Measurements from ENCODE around the gene GLUL. TPM values are rescaled to one million over a fixed set of nuclear protein-coding genes. Genes with fewer than 3 reads are reported as not detected.

Gene GLUL
- 110 TPM for polyA plus RNA-seq (2013, experiment 1 of 2; ENCODE audit: insufficient read length)
- polyA plus RNA-seq (2013, experiment 2 of 2; ENCODE audit: insufficient read length): 117 TPM

DNA sequence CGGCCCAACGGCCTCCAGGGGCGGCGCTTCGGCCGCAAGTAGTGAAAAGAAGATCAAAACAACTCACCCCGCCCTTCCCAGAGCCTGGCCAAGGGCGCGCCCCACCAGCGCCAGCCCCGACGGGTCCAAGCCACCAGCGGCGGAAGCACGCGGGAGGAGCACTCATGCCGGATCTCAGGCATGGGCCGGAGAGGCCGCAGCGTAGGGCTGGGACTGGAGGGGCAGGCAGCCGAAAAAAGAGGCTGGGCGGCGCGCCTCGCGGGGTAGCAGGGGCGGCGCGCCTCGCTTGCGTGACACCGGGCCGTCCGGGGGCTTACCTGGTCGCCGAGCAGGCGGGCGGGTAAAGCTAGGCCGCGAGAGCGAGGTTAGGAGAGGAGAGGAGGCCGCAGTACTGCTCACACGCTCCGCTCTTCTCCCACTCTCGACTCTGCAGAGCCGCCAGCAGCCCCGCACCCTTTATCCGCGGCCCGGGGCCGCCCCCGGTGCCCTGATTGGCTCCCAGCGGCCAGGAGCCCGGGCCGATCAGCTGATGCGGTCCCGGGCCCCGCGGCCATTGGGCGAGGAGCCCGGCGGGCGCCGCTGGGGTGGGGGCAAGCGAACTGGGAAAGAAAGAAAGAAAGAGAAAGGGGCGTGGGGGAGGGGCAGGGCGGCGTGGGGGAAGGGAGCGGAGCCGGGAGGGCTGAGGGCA is at the start of gene GLUL:
Gene GLUL (minus strand): TSS at position 429 of the 688 bp plus-strand sequence. CDS start 3,053 bp downstream, outside the sequence.
- DNase-seq: peak; percentile 95

DNA sequence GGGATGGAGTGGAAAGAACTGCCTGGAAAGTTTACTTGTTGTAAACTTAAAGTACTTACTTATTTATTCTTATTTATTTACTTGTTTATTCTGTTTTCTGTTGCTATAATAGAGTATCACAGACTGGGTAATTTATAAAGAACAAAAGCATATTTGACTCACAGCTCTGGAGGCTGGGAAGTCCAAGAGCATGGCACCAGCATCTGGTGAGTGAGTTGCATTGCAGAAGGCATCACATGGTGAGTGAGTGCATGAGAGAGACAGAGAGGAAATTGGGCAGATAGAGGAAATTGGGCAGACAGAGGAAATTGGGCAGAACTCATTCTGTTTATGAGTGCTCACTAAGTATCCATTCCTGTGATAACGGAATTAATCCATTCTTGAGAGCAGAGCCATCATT is 46.7 kb upstream of the GLUL start:
- DNase-seq: no peak

DNA sequence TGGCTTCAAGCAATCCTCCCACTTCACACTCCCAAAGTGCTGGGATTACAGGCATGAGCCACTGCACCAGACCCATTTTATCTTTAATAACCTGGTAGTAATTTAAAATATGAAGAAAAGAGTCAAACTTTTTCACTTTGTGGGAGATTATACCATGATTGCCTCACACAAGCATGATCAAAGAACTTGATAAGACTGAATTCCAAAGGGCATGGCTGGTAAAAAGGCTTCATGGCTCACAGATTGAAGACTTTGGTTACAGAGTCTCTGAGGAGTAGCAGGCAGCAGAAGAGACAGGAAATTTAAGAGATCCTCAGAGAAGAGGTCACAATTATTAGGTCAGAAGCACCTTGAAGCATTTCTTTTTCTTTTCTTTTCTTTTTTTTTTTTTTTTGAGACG is 42.0 kb upstream of the GLUL start:
- DNase-seq: no peak

DNA sequence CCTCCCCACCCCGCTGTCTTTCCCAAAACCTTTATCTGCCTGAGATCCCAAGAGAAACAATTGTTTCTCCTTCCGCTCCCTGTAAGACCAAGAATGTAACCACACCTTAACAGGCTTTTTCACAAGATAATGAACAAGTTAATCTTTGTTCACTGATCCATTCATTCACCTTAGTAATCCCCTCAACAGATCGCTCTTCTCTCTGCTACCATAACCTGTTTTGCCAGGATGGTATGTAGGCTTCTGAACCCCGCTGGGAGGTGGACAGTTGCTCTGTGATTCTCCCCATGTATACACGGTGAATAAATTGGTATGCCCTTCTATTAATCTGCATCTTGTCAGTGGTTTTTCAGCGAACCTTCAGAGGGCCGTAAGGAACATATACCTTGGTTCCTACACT is 39.7 kb upstream of the GLUL start:
- DNase-seq: no peak

DNA sequence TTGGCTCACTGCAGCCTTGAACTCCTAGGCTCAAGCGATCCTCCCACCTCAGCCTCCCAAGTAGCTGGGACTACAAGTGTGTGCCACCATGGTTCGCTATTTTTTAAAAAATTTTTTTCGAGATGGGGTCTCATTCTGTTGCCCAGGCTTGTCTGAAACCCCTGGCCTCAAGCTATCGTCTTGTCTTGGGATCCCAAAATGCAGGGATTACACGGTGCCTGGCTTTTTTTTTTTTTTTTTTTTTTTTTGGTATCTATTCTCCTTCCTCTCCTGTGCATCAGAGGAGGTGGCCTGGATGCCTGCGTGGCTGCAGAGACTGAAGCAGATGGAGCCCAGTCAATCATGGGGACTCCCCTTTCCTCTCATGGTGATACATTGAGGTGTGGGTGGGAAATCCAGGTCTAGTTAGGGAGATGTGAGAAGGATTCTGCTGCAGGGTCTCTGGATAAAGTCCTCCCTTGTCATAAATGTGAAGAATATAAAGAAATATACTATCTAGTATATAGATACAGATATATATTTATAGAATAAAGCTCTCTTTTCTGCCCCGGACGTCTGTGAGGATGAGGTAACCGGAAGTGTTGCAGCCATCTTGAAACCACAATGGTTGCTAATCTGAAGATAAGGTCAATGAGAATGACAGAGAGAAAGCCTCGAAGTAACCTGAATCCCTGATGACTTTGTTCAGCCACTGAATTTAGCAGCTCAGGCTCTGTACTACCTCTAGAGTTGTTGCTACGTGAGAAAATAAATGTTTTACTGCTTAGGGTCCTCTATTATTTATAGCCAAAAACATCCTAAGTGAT is 38.9 kb upstream of the GLUL start:
- DNase-seq: no peak

DNA sequence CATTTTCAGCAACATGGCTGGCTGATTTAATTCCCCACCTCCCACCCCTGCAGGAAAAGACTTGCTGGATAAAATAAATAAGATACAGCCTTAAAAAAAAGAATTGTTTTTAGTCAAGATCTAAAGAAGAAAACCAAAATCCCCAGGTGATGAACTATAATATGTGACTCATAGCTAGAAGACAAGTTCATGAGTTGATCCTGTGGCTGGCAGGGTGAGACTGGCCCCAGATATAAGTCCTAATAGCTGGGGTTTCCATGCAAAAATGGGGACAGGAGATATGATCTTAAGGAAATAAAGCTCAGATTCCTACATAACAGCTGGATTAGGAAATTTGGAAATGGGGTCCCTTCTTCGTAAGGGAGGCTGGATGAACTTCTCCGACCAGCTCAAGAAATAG is 36.5 kb upstream of the GLUL start:
- no peak for DNase-seq

DNA sequence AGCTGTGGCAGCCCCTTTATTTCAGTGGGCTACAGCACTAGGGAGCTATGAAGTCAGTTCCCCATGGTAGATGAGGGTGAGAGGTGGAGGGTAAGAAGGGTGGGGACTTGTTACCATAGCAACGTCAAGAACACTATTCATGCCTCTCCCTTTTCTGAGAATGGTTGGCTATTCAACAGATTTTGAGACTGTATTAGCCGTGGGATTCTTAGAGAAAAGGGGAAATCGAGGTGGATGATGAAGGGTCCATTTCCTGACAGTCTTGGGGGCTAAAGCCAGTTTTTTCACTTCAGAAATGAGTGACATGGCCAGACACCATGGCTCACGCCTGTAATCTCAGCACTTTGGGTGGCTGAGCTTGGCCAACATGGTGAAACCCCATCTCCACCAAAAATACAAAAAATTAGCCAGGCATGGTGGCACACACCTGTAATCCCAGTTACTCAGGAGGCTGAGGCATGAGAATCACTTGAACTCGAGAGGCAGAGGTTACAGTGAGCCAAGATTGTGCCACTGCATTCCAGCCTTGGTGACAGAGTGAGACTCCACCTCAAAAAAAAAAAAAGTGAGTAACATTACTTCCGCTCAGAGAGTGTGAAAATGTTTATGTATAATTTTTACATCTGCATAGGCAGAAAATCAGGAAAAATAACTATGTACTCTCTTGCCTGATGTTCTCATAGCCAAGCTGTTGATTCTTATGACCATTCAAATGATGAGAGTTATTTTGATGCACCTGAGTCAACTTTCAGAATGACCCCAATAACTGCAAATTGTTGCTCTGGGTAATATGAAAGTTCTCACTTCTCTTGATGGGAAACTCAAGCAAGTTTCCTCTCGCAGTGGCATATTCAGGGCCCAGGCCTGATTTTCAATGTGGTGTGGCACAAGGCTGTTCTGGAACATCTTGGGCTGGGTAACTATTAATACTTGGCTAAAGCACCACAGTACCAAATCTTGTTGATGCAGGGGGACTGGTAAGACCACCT is 35.1 kb upstream of the GLUL start:
- DNase-seq: no peak

DNA sequence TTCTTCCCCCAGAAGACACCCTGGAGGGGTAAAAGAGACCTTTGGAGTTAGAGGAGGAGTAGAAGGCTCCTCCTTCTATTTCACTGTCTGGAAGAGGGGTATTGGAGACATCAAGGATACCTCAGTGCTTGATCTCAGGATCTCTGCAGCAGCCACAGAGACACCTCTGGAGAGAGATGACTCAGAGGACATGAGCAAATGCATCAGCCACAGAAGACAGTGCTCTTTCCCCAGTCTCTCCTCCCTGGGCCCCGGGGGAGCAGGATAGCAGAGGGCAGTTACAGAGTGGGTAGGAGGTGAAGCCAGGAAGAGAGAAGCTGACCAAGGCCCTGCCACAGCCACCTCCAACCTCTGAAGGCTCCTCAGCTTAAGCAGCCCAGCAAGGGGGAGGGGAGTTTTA is 24.2 kb upstream of the GLUL start:
- DNase-seq: no peak

DNA sequence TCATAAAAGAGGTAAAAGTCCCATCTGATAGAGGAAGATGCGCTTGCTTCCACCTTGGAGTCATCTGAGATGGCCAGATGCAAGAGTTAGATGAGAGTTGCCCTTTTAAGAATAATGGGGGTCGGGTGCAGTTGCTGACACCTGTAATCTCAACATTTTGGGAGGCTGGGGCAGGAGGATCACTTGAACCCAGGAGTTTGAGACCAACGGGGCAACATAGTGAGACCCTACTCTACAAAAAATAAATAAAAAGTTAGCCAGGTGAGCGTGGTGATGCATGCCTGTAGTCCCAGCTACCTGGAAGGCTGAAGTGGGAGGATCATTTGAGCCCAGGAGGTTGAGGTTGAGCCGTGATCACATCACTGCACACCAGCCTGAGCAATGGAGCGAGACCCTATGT is 22.4 kb upstream of the GLUL start:
- DNase-seq: no peak

DNA sequence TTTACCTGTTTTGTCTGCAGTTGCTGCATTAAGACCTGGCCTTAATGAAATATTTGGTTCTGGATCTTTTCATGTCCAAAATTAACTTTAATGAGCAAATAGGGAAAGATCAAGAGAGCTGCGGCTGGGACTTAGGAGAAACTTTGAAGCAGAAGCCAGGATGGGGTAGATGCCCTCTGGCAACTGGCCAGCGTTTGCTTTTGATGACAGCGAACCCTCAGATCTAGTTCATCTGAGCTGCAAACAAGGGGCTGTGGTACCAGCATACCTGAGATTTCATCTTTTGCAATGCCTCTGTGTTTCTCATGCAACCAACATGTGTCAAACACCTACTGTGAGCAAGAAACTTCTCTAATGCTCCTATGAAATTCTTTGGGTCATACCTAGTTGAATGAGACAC is 21.9 kb upstream of the GLUL start:
- DNase-seq: no peak

DNA sequence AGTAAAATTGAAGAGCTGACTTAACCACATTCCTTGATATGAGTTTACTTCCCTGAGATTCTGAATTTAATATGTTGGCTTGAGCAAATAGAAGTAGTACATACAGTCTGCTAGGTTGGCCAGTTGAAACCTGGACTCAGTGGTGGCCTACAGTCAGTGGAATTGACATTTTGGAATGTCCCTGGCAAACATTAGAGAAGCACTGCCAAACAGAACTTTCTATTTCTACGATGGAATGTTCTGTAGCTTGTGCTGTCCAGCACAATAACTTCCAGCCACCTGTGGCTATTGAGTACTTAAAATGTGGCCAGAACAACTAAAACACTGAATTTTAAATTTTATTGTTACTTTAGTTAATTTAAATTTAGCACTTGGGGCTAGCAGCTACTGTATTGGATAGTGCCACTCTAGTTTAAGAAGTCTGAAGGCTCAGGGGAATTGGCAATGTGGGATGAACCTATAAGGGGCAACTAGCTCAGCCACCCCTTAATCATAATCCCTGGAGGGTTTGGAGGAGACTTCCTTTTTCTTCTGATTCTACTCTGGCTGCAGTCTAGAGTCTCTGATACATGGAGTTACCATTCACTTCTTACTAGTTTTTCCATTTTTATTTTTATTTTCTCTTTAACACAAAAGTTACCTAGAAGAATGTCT is 19.2 kb upstream of the GLUL start:
- no peak for DNase-seq

DNA sequence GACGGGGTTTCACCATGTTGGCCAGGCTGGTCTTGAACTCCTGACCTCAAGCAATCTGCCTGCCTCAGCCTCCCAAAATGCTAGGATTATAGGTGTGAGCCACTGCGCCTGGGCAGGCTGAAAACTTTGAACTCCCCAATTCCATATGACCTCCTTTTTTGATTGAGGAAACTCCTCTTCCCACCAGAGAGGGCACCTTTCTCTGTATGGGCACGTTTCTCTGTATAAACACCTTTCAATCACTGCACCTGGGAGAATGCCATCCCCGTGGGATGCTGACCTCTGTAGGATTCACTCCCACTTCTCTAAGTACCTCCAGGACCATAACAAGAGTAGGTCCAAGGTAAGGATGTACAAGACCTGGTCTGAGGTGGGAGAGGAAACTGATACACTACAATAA is 18.5 kb upstream of the GLUL start:
- DNase-seq: no peak

DNA sequence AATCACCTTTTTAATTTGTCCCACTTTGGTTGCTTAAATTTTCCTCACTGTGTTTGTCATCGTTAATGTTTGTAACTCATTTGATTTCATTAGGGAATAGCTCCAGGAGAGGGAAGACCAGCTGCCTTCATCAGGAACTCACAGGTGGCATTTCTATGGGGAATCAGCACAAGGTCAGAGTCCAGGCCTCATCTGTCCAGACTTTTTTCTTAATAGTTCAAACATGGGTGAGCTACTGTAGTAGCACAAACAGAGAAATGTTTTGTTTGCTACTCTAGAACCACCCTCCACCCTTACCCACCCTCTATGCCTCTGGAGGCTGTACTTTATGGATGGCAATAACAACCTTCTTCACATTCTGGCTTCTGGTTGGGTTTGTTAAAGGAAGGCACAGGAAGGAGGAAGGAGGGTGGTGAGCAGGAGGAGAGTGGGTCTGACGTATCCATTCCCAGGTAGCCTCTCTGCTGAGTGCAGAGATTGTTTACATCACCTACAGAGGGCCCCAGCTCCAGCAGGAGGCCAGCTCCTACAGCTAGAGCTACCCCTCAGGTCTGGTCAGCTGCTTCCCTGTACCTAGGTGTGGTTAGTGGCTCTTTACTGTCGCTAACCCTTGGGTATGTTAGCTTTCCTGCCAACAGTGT is 17.0 kb upstream of the GLUL start:
- DNase-seq: no peak

DNA sequence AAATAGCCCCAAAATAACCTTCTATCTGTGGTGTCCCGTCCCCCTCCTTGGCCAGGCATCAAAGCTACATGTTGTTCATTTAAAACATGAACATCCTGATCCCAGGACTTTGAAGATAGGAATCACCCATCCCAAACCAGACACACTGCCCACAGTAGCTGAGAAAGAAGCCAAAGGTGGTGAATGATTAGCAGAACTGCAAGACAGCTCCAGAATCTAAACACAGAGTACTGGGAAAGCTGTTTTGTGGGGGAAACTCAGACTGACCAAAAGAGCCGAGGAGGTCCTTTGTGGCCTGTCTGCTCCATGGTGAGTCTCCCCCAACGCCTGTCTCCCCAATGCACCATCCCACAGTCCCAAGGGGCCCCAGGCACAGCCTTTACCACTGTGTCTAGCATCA is 16.1 kb upstream of the GLUL start:
- DNase-seq: no peak

DNA sequence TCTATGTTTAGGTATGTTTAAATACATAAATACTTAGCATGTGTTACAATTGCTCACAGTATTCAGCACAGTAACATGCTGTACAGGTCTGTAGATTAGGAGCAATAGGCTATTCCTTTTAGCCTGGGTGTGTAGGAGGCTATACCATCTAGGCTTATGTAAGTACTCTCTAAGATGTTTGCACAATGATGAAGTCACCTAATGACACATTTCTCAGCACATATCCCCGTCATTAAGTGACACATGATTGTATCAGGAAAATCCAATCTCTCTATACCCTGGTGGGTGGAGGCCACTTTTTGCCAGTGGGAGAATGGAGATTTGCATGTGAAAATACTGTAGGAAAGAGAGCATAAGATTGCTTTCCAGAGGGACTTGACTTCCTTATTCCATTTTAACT is 14.4 kb upstream of the GLUL start:
- no peak for DNase-seq

DNA sequence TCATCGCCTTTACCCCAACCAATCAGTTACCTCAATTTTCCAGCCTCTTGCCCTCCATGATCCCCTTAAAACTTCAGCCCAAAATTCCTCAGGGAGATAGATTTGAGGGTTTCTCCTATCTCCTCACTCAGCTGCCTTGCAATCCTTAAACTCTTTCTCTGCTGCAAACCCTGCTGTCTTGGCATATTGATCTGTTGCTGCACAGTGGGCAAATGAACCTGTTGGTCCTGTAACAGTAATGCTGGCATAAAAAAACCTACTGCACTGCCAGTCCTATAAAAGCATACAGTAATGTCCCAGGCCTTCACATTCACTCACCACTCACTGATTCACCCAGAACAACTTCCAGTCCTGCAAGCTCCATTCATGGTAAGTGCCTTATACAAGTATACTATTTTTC is 14.0 kb upstream of the GLUL start:
- DNase-seq: no peak

DNA sequence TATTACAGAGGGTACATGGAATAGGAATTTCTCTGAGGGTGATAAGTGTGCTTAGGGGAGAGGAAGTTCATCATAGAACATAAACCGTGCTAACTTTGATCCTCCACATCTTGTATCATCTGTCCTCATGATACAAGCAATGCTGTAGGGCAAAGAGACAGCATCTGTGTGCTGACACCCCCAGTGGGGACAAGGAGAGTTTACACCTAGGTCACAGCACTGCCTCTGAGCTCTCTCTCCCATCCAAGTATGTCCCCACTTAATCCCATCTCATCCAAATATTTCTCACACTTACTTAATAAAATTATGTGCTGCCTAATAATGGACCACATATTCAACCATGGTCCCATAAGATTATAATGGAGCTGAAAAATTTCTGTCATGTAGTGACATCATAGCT is 13.2 kb upstream of the GLUL start:
- DNase-seq: no peak

DNA sequence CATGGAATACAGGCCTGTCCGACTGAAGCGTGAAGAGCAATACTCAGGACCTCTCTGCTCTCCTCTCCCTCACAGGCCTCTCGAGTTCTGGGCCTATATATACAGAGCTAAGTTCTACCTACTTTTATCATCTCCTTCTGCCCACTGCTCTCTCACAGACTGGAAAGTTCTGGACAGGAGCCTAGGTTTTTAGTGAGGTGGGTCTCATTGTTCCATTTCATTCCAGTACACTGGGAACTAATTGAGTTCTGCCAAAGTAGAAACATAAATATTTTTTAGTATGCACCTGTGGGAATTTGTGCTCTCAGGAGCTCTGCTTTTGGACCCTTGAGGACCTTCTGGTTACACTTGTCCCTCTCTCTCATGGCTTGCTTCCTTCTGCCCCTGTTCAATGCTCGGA is 9.0 kb upstream of the GLUL start, which contains the start of gene TEDDM1:
Gene TEDDM1 (minus strand): TSS at position 101 of the 400 bp plus-strand sequence. CDS start 182 bp downstream, outside the sequence.
- DNase-seq: no peak

DNA sequence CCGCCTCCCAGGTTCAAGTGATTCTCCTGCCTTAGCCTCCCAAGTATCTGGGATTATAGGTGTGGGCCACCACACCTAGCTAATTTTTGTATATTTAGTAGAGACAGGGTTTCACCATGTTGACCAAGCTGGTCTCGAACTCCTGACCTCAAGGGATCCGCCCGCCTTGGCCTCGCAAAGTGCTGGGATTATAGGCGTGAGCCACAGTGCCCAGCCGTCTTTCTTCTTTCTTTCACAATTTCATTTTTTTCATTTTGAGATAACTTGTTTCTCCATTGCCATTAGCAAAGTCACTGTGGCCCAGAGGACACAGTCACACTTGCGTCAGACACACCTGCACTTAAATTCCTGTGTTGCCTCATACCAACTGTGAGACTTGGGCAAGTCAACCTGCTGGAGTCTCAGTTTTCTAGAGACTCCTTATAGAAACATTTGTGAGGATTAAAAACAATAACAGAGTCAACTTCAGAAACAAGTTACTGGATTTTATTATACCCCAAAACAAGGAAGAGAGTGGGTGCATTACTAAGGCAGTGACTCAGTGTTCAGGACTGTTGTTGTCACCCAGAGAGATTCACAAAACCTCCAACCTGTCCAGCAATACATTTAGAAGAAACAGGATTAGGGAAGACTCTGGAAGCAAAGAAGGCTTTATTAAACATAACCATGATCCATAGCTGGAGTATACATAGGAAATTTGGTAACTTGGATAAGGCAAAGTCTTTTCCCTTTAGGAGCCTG is 6.2 kb upstream of the GLUL start:
- no peak for DNase-seq

DNA sequence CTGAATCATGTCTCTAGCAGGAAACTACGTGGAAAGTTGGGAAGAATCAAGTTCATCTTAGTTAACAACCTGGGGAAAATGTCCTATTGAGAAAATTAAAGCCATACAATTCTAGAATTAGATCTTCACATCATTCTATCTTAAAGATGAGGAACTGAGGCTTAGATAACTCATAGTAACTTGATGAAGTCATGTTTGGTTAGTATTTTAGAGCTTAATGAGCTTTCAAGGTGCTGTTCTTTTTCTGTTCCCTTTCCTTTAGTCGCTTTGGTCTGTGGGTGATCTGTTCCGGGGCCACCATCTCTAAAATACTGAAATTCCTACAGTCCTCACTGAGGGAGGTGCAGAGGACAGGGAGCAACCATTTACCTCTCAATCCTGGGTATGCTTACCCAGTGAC is 4.3 kb upstream of the GLUL start:
- no peak for DNase-seq
